NK-92 treated with Interleukin-12 subunit alpha and Interleukin-12 subunit beta, amount 100 ng/mL, for 24 hours (cell line): ENCODE results near the gene TMEM269.
"Not testable (repeated sequence)": the region's sequence is repeated elsewhere in the genome, so short reads cannot be mapped to it uniquely, and the experiment has no call there.

ENCODE experiments used
- DNase-seq: peaks from one replicate; lab custom pipeline; 2025; lab: John Stamatoyannopoulos, UW

The TMEM269 gene

GRCh38 chr1:42748021-42748420 is 36.8 kb upstream of the TMEM269 start:
- DNase-seq = no peak

DNA sequence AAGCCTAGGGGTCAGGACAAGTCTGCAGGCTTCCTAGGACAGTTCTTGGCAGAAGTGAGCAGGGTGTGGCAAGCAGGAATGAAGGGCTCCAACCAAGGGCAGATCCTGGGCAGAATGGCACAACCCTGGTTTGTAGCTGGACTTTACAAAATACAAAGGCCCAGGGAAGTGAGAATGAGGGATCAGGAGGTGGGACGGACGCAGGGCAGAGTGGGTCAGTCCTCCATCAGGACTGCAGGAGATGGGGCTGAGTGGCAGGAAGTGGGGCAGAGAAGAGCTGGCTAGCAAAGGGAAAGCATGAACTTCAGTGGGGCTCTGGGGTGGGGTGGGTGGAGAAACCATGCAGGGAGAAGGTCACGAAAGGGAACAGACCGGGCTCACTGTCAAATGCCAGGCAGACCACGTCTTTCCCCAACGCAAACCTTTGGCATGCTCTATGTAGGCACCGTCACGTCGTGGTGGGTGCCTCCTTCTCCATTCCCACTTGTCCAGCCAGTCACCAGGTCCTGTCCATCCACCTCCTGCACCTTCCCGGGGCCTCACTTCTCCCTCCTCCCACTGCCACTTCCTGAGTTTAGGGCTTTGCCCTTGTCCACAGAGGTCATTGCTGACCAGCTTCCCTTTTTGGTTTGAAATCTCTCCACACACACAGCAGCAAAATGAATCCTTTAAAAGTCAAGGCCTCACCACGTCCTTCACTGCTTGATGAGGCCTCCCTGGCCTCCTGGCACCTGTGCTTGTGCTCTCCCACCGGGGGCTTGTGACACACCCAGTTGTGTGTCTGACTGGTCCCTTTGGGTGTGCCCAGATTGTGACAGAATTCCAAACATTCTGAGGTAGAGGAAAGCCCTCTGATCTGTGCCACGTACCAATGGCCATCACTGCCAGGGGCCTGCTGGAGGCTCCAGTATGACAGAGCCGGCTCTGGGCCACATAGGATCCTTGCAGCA is 36.1 kb upstream of the TMEM269 start:
- DNase-seq = no peak

- no peak for DNase-seq
These were observed 34.8 kb upstream of the TMEM269 start for GRCh38 chr1:42750041-42750440.

DNA sequence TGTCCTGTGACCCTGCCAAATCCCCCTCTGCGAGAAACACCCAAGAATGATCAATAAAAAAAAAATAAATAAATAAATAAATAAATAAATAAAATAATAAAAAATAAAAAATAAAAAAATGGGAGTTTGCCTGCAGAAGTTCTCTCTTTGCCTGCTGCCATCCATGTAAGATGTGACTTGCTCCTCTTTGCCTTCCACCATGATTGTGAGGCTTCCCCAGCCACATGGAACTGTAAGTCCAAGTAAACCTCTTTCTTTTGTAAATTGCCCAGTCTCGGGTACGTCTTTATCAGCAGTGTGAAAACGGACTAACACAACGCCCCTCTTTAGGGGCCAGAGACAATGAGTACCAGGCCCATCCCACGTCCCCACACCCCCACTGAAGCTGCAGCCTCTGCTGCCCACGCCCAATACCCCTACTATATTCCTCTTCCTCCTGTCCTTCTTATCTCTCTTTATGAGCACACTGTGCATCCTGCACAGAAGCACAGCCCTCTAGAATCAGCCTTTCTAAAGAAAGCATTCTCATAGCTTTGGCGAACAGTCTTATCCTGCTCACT is 33.2 kb upstream of the TMEM269 start:
- DNase-seq = not testable (repeated sequence)

- DNase-seq = no peak
These were observed 32.5 kb upstream of the TMEM269 start for GRCh38 chr1:42752284-42752683.

DNA sequence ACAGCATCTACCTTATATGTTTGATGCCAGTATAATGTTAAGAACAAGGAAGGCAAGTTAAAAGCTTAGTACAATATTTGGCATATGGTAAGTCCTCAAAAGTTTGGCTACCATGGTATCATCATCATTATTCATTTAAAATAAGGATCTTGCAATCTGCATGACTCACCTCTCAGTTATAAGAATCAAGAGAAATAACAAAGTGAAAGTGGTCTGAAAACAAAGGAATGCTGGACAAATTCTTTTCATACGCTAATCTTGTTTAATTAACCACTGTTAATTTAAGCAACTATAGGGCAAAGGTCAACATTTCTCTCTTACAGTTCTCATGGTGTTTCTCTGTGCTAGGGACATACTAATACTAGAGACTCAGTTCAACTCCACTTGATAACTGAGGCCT is 31.7 kb upstream of the TMEM269 start:
- no peak for DNase-seq

DNA sequence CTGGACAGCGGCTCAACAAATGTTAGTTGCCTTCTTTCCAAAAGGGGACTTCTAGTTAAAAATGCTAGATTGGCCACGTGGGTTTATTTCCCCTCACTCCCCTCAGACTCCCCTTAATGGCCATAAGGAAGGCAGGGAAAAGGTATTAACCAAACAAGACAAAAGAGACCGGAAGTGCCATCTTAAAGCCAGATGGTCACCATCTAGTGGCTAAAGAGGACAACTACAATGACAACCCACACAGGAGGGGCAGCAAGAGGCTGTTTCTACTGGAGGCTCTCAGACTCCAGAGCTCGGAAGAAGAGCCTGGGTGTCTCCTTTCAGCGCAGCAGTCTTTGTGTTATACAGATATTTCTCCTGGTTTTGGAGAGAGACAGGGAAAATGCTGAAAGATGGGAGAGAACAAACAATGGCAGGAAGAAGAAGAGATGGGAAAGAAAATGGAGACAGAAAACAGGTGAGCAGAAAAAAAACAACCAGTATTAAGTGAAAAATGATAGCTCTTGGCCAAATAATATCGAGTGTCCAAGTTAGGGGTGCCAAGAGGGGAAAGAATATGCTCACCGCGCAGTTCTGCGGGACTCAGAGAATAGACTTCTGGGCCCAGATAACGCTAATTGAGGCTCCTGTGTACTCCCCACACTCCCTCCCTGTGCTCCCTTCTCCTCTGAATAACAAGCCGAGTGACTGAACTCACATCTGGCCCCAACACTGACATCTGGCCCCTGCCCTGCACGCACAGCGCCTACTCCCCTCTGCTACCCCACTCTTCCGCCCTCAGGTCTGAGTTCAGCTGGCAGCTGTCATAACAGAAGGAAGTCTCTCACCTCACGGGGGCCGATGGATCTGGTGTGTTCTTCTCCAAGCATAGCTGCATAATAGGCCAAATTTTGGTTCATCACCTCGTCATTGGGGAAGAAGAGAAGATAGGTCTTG is 27.6 kb upstream of the TMEM269 start:
- no peak for DNase-seq

GRCh38 chr1:42757892-42758275 is 26.9 kb upstream of the TMEM269 start:
- no peak for DNase-seq

DNA sequence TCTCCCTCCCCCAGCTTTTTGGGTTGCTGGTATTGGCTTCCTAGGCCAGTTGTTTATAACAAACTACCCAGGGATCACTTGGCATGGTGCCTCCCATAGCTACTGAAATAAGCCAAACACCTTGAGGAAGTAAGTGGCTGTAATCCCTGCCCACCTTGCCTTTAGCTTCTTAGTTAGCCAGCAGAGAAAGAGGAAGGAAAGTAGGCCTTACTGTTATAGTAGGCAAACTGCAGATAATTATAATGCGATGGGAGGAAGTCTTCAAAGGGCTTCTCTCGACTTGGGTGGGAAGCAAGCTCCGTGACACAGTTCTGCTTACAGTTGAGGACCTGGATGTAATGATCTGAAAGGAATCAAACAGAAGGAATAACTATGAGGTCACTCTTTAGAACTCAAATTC is 26.1 kb upstream of the TMEM269 start:
- no peak for DNase-seq

DNA sequence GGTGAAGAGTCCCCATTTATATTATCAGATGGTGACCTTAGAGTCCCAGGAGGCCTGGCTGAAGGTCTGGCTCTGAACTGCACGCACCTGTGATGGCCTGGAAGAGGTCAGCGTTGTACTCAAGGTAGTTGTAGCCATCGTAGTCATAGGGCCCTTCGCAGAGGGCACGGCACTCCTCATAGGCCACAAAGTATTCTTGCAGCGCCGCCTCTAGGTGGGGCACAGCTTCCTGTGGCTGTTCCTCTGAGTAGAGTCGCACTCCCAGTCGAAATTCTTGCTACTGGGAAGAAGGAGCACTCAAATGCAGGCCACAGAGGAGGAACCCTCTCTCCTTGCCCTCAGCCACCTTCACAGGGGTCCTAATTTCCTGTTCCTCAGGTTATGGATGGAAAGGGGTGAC is 25.7 kb upstream of the TMEM269 start:
- no peak for DNase-seq

- no peak for DNase-seq
These were observed 23.2 kb upstream of the TMEM269 start for GRCh38 chr1:42761567-42761966.

DNA sequence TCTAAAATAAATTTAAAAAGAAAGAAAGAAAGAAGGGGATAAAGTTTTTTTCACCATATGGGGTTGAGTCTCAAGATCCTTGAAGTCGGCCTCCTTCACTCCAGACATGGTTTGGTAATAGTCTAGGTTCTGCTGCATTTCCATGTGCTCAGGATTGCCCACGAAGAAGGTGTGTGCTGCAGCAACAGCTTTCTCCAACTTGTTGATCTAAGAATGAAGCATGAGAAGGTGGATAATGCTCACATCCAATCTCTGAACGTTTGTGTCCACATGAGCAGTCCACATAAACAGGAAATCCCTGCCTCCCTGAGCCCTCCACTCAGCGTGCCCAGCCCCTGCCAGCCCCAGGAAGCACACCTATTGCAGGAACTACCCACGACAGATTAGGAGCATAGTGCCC is 22.5 kb upstream of the TMEM269 start:
- DNase-seq = no peak

- no peak for DNase-seq
These were observed 19.5 kb upstream of the TMEM269 start for GRCh38 chr1:42765269-42765668.

- DNase-seq = peak; percentile 31
These were observed 18.7 kb upstream of the TMEM269 start for GRCh38 chr1:42765832-42766740.

- DNase-seq = peak; percentile 99
These were observed 17.9 kb upstream of the TMEM269 start, which contains the start of the genes C1orf50 and P3H1 for GRCh38 chr1:42766741-42767509. Gene C1orf50, plus strand, starts transcription at chr1:42767249. Its CDS starts 63 bp downstream, at chr1:42767312. Gene P3H1, minus strand, starts transcription at chr1:42767028. Its CDS starts 57 bp downstream, at chr1:42766971.

- no peak for DNase-seq
These were observed 17.2 kb upstream of the TMEM269 start for GRCh38 chr1:42767510-42768000.

DNA sequence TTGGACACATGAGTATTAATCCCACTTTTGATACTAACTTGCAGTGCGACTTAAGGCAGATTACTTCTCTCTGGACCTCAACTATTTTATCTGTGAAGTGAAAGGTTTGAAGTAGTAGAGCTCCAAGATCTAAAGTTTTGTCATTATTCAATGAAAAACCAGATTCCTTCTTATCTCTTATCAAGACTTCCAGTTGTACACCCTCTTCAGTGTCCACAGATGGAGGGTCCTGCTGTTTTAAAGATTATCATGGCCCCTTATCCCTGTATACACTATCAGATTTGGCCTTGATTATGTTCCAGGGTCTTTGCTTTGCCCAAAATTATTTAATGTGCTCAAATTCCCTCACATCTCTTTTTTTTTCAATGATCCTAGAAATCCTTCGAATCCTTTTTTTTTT is 16.6 kb upstream of the TMEM269 start:
- no peak for DNase-seq

- no peak for DNase-seq
These were observed 15.0 kb upstream of the TMEM269 start for GRCh38 chr1:42769811-42770210.

DNA sequence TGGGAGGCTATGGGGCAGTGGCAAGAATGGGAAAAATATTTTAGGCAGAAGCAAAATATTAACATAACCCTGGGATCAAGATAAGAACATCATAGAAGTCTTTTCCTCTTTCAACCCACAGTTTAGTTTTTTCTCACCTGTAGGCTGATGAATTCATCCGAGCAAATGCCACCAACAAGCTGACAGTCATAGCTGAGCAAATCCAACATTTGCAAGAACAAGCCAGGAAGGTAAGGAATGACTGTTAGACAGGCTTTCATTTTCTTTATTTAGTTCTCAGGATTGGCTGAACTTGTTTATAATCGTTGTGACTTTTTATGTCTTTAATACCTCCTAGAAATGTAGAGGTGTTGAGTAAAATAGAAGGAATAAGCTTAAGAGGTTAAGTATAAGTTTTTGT is 11.4 kb upstream of the TMEM269 start:
- no peak for DNase-seq

DNA sequence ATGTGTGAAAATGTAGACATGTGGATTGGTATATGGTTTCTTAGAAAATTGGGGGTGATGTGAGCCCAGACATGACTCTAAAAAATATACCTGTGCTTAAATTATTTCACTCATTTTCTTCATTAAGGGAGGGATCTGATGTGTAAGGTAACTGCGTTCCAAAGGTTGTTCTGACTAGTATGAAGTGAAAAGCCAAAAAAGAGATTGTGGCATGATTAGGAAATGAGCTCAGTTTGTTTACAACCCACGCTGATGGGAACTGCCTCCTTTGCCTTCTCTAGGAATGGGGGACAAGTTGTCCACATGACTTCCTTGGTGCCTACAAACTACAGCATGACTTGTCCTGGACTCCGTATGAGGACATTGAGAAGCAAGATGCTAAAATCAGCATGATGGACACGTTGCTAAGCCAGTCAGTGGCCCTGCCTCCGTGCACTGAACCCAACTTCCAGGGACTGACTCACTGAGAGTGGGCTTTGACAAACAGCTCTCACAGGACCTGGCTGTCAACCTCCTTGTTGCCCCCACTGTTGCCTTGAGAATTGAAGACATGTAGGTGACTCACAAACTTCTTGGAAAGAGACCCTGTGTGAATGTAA is 9.8 kb upstream of the TMEM269 start:
- no peak for DNase-seq
